Measurements from ENCODE around the gene SKOR2. TPM values are rescaled to one million over a fixed set of nuclear protein-coding genes. Genes with fewer than 3 reads are reported as not detected.

The SKOR2 gene
- total and polyA plus RNA-seq, 9 of the 15 experiments (the other 6 are each of a cell fraction or from before 2014, with no cell fraction given) = not detected

- TF ChIP-seq, protein P1, sequence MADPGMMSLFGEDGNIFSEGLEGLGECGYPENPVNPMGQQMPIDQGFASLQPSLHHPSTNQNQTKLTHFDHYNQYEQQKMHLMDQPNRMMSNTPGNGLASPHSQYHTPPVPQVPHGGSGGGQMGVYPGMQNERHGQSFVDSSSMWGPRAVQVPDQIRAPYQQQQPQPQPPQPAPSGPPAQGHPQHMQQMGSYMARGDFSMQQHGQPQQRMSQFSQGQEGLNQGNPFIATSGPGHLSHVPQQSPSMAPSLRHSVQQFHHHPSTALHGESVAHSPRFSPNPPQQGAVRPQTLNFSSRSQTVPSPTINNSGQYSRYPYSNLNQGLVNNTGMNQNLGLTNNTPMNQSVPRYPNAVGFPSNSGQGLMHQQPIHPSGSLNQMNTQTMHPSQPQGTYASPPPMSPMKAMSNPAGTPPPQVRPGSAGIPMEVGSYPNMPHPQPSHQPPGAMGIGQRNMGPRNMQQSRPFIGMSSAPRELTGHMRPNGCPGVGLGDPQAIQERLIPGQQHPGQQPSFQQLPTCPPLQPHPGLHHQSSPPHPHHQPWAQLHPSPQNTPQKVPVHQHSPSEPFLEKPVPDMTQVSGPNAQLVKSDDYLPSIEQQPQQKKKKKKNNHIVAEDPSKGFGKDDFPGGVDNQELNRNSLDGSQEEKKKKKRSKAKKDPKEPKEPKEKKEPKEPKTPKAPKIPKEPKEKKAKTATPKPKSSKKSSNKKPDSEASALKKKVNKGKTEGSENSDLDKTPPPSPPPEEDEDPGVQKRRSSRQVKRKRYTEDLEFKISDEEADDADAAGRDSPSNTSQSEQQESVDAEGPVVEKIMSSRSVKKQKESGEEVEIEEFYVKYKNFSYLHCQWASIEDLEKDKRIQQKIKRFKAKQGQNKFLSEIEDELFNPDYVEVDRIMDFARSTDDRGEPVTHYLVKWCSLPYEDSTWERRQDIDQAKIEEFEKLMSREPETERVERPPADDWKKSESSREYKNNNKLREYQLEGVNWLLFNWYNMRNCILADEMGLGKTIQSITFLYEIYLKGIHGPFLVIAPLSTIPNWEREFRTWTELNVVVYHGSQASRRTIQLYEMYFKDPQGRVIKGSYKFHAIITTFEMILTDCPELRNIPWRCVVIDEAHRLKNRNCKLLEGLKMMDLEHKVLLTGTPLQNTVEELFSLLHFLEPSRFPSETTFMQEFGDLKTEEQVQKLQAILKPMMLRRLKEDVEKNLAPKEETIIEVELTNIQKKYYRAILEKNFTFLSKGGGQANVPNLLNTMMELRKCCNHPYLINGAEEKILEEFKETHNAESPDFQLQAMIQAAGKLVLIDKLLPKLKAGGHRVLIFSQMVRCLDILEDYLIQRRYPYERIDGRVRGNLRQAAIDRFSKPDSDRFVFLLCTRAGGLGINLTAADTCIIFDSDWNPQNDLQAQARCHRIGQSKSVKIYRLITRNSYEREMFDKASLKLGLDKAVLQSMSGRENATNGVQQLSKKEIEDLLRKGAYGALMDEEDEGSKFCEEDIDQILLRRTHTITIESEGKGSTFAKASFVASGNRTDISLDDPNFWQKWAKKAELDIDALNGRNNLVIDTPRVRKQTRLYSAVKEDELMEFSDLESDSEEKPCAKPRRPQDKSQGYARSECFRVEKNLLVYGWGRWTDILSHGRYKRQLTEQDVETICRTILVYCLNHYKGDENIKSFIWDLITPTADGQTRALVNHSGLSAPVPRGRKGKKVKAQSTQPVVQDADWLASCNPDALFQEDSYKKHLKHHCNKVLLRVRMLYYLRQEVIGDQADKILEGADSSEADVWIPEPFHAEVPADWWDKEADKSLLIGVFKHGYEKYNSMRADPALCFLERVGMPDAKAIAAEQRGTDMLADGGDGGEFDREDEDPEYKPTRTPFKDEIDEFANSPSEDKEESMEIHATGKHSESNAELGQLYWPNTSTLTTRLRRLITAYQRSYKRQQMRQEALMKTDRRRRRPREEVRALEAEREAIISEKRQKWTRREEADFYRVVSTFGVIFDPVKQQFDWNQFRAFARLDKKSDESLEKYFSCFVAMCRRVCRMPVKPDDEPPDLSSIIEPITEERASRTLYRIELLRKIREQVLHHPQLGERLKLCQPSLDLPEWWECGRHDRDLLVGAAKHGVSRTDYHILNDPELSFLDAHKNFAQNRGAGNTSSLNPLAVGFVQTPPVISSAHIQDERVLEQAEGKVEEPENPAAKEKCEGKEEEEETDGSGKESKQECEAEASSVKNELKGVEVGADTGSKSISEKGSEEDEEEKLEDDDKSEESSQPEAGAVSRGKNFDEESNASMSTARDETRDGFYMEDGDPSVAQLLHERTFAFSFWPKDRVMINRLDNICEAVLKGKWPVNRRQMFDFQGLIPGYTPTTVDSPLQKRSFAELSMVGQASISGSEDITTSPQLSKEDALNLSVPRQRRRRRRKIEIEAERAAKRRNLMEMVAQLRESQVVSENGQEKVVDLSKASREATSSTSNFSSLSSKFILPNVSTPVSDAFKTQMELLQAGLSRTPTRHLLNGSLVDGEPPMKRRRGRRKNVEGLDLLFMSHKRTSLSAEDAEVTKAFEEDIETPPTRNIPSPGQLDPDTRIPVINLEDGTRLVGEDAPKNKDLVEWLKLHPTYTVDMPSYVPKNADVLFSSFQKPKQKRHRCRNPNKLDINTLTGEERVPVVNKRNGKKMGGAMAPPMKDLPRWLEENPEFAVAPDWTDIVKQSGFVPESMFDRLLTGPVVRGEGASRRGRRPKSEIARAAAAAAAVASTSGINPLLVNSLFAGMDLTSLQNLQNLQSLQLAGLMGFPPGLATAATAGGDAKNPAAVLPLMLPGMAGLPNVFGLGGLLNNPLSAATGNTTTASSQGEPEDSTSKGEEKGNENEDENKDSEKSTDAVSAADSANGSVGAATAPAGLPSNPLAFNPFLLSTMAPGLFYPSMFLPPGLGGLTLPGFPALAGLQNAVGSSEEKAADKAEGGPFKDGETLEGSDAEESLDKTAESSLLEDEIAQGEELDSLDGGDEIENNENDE (IDR thresholded peaks at IDR 0.05; ENCODE audit: low read depth, low read length) = no peak
- no peak for TF ChIP-seq ZNF57 (CRISPR knock-in tag; IDR thresholded peaks at IDR 0.05)
- no peak for TF ChIP-seq CCNT2 (IDR thresholded peaks at IDR 0.05; ENCODE audit: borderline replicate concordance, extremely low read depth, insufficient read length, low read depth, low read length)
- no peak for TF ChIP-seq RBBP5 (IDR thresholded peaks at IDR 0.05; ENCODE audit: borderline replicate concordance, insufficient read depth, low read length, poor library complexity, severe bottlenecking)
- TF ChIP-seq SP2 (IDR thresholded peaks at IDR 0.05; ENCODE audit: extremely low read depth, low read depth, low read length, poor library complexity, severe bottlenecking) = no peak
Observed at GRCh38 chr18:47261902-47262300, 10.4 kb upstream of the SKOR2 start (continued).
